GM21360 (cell line): ENCODE data around the gene SSB.
"Not testable (repeated sequence)": the region's sequence is repeated elsewhere in the genome, so short reads cannot be mapped to it uniquely, and the experiment has no call there.

ENCODE experiments used
- ATAC-seq: cut with Tn5 transposase; IDR thresholded peaks from one replicate; pipeline ENCODE4 v1.9.1; 2021; ENCODE audit warnings: mild to moderate bottlenecking, moderate library complexity; ENCODE audit not compliant: unreplicated experiment

SSB gene

DNA sequence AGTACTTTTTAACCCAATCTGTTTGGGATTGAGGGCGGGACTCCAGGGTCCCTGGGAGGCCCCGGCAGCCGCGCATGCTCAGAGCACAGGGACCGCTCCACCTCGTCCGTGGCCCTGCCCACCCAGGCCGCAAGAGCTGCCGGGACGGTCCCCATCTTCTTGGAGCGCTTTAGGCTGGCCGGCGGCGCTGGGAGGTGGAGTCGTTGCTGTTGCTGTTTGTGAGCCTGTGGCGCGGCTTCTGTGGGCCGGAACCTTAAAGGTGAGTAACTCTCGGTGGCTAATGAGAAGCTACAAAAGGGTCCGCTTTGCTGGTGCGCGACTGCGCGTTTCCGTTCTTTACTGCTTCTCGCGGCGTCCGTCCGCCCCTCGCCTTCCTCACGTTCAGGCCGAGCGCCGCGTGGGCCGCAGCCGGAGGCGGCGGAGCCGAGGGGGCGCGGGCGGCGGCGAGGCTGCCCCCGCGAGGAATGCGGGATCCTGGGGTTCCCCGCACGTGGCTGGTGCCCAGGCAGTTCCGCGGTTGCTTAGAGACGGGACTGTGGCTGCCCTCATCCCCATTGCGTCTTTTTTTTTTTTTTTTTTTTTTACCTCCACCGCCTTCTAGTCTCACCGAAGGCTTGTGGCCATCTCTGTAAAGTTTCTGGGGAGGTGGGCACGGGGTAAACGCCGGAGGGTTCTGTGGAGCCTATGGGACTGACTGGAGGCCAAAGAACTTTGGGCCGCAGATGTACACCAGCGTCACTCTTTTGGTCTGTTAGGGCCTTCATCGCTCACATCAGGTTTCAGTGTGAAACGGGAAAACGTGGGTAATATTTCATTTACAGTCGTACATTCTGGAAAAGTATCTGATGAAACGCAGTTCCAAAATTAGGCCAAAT is at the start of gene SSB:
TSS of gene SSB (plus strand) at position 154 of the 875 bp plus-strand sequence. CDS start 2,090 bp downstream, outside the sequence.
- ATAC-seq: peak; percentile 97

DNA sequence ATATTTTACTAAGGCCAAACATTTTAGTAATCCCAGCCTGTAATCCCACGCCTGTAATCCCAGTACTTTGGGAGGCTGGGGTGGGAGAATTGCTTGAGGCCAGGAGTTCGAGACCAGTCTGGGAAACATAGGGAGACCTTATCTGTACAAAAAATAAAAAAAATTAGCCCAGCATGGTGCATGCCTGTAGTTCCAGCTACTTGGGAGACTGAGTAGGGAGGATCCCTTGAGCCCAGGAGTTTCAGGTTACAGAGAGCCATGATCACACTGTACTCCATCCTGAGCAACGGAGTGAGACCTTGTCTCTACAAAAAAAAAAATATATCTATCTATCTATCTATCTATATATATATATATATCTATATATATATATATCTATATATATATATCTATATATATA is 45.9 kb upstream of the SSB start:
- no peak for ATAC-seq

DNA sequence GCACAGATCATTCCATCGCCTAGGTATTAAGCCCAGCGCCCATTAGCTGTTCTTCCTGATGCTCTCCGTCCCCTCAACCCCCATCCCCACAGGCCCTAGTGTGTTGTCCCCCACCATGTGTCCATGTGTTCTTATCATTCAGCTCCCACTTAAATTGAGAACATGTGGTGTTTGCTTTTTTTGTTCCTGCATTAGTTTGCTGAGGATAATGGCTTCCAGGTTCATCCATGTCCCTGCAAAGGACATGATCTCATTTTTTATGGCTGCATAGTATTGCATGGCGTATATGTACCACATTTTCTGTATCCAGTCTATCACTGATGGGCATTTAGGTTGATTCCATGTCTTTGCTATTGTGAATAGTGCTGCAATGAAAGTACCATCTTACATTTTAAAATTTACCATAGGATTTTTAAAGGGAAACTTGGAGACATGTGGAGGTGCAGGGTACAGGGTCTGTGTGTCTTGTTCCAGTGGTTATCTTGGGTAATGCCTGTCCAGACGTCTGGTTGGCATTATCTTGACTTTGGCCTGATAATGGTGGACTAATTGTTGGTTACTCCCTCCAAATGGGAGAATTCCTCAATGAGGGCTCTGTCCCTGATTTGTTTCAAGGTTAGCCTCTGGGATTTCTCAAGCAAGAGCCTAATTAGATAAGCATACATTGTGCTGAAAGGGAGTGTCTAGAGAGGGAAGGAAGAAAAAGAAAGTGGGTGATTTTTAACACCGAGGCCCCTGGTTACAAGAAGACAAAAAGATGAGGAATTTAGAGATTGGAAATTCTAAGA is 43.4 kb upstream of the SSB start:
- no peak for ATAC-seq

GRCh38 chr2:169756342-169756741 is 42.3 kb upstream of the SSB start:
- no peak for ATAC-seq

- no peak for ATAC-seq
These were observed 41.3 kb upstream of the SSB start for GRCh38 chr2:169757356-169757755.

DNA sequence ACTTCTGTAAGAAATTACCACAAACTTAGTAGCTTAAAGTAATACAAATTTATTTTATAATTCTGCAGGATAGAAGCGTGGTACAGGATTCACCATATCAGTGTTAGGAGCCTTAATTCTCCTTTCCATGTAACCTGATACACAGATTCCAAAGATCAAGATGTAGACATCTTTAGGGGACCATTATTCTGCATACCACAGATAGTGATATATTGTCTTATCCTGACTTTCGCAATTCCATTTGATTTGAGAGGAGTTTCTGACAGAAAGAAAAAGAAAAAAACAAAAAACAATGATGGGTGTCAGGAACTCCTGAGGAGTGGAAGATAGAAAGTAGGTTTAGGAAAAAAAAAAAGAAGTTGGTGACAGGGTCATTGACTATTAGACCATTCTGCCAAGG is 40.9 kb upstream of the SSB start:
- ATAC-seq: no peak

DNA sequence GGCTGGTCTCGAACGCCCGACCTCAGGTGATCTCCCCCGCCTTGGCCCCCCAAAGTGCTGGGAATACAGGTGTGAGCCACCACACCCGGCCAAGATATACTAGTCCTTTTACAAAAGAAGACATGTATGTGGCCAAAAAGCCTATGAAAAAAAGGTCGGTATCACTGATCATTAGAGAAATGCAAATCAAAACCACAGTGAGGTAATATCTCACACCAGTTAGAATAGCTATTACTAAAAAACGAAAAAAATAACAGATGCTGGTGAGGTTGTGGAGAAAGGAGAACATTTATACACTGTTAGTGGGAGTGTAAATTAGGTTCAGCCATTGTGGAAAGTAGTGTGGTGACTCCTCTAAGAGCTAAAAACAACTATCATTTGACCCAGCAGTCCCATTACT is 38.7 kb upstream of the SSB start:
- ATAC-seq: no peak

- not testable (repeated sequence) for ATAC-seq
These were observed 37.9 kb upstream of the SSB start for GRCh38 chr2:169760798-169761197.

GRCh38 chr2:169761251-169761969 is 37.3 kb upstream of the SSB start:
- no peak for ATAC-seq

- ATAC-seq: no peak
These were observed 36.7 kb upstream of the SSB start for GRCh38 chr2:169761970-169762292.

DNA sequence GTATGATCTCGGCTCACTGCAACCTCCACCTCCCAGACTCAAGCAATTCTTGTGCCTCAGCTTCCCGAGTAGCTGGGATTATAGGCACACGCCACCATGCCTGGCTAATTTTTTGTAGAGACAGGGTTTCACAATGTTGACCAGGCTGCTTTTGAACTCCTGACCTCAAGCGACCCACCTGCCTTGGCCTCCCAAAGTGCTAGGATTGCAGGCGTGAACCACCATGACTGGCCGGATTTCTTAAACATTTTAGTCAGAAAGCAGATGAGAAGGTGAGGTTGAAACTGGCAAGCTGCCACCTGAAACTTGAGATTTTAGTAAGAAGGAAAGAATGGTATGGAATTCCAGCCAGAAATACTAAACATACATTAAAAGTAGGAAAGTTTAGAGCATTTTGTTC is 33.1 kb upstream of the SSB start:
- no peak for ATAC-seq

GRCh38 chr2:169767243-169767888 is 31.3 kb upstream of the SSB start:
- ATAC-seq: no peak

GRCh38 chr2:169768262-169768995 is 30.2 kb upstream of the SSB start:
- no peak for ATAC-seq

DNA sequence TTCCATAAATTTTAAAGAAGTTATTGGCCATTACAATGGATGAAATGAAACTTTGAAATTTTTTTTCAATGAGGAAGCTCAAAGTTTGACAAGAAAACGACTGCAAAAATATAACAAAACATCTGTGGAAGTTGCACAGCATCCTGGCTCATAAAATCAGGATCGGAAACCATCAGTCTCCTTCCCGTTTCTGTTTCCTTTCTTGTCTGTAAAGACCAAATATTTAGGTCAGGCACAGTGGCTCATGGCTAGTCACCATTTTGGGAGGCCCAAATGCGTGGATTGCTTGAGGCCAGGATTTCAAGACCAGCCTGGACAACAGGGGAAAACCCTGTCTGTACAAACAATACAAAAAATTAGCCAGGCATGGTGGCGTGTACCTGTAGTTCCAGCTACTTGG is 27.6 kb upstream of the SSB start:
- ATAC-seq: no peak

DNA sequence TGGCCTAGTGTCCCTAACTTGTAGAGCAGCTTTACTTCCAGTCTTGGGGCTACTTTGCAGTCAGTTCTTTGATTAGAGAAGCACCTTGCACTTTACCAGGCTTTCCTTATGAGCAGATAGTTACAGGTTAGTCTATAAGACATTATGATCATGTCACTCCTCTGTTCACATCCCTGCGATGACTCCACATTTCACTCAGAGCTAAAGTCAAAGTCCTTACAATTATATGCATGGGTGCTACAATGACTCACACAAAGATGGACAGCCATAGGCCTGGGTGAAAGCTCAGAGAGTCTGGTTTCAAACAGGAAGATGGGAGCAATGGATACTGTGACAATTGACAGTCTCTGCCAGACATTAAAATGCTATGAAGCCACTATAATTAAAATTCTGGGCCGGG is 27.1 kb upstream of the SSB start:
- no peak for ATAC-seq

GRCh38 chr2:169772651-169773050 is 26.0 kb upstream of the SSB start:
- ATAC-seq: no peak

DNA sequence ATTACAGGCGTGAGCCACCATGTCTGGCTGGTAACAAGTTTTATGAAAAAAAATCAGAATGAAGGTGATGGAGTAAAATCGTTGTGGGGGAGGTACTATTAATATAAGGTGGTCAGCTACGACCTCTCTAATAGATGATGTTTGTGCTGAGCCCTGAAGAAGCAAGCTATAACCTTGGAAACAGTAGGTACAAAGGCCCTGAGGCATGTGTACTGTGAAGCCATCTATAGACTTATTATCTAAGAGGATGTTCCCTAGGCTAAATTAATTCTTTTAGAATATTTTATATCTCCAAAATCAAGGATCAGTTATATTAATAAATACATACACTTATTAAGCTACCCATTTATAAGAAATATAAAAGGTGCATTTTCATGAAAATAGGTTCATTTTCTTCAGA is 23.3 kb upstream of the SSB start:
- no peak for ATAC-seq

DNA sequence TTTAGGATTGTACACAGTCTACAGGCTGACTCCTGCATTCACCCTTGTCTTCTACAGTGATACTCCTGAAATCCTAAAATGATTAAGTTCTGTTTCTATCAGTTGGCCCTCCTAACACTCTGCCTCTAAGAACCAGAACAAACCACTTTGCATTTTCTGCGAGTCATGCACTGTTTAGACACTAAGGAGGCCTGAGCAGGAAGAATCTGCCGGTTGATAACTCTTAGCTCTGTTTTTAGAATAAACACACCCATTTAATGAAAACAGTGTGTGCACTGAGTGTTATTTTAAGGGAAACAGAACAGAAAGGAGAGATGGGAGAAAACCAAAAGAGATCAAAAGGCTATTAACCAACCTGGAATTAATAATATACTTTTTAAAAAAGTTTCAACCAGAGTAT is 22.9 kb upstream of the SSB start:
- ATAC-seq: no peak

GRCh38 chr2:169776252-169776761 is 22.4 kb upstream of the SSB start:
- ATAC-seq: no peak

GRCh38 chr2:169778446-169778845 is 20.2 kb upstream of the SSB start:
- ATAC-seq: no peak
